GM13976 (cell line): ENCODE results near the gene NUDT3.
"Not testable (repeated sequence)": the region's sequence is repeated elsewhere in the genome, so short reads cannot be mapped to it uniquely, and the experiment has no call there.

Source experiments
- DNase-seq: peaks from one replicate; pipeline ENCODE4 v3.0.0; 2012; ENCODE audit warnings: low spot score
- CTCF ChIP-seq: IDR thresholded peaks from 2 replicates; pipeline ENCODE4 v1.5.1; 2012; ENCODE audit warnings: borderline replicate concordance, mild to moderate bottlenecking; ENCODE audit not compliant: insufficient read depth; ENCODE audit errors: extremely low read depth, missing control alignments, control extremely low read depth
- in situ Hi-C: fragments of 300-500 bp; cut with MboI; formaldehyde crosslinking; loops from one replicate; pipeline ENCODE4 v1.12.0; 2022; ENCODE audit warnings: low sequenced_read_pairs, mixed read lengths, inconsistent platforms; ENCODE audit not compliant: unreplicated experiment

Gene NUDT3

GRCh38 chr6:34360556-34360955 is 31.9 kb downstream of the NUDT3 start:
- TF ChIP-seq CTCF, result no peak
- DNase-seq, result no peak
- in situ Hi-C loops, result no loop called here

GRCh38 chr6:34359418-34360158 is 32.9 kb downstream of the NUDT3 start:
- no peak for TF ChIP-seq CTCF

GRCh38 chr6:34358389-34358905 is 34.0 kb downstream of the NUDT3 start:
- DNase-seq, result no peak
- in situ Hi-C loops, result no loop called here
- TF ChIP-seq CTCF, result no peak

More at GRCh38 chr6:34359418-34360158, 32.9 kb downstream of the NUDT3 start:
- in situ Hi-C loops, result no loop called here
- DNase-seq, result no peak

GRCh38 chr6:34357937-34358336 is 34.5 kb downstream of the NUDT3 start:
- no peak for TF ChIP-seq CTCF
- DNase-seq, result no peak
- in situ Hi-C loops, result no loop called here

GRCh38 chr6:34355889-34356288 is 36.6 kb downstream of the NUDT3 start:
- no peak for TF ChIP-seq CTCF
- in situ Hi-C loops, result no loop called here
- DNase-seq, result no peak

- in situ Hi-C loops, DNase-seq: not testable (repeated sequence)
These were observed 38.2 kb downstream of the NUDT3 start for GRCh38 chr6:34354230-34354629.

- in situ Hi-C loops, DNase-seq: not testable (repeated sequence)
These were observed 38.9 kb downstream of the NUDT3 start for GRCh38 chr6:34353530-34353929.
